ENCODE measurements around the gene AURKB.
A peak's percentile ranks its signal among the peaks of the same experiment; 100 is the strongest.

Gene AURKB

DNA sequence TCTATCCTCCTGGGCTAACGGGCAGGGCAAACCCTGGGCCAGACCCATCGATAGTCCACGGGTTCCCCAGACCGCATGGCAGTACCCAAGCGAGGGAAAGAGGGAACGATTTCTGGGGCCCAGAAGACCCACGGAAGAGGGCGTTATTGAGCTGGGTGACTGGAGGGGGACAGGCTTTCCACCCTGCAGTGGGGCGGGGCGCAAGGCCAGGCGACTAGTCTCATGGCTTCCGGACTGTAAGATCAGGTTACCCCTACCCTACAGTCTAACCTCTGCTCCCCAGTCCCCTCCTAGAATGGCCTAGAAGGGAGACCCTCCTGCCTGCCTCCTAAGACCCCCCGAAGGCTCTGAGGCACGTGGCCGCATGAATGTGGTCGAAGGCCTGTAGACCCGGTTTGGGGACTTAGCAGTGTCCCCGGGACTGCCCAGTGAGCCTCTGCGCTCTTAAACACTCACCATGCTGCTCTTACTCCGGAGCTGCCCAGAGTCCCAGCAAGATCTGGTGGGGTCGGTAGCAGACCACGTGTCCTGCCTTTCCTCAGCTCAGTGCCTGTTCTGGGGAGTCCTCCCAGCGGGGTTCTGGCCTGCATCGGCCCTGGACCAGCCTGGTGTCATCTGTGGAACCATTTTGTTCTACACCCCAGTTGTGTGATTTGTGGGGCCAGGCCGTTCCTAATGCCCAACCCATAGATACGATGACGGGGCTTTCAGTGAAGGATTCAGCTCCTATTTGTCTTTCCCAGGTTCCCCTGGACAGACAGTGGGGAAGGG, 13.2 kb upstream of the AURKB start:
- TF ChIP-seq POLR2AphosphoS5 (IDR thresholded peaks at IDR 0.05; ENCODE audit: low read depth, low read length) (no peak), FOXP2 (optimal IDR thresholded peaks at IDR 0.05; ENCODE audit: borderline replicate concordance, extremely low read depth, extremely low read length, insufficient read depth) (no peak), TAF1 (IDR thresholded peaks at IDR 0.05; ENCODE audit: borderline replicate concordance, insufficient read depth, low read length) (no peak), SIN3A (IDR thresholded peaks at IDR 0.05; ENCODE audit: borderline replicate concordance, insufficient read depth, low read length) (0 out of 2 replicates have a peak, but pooled peaks have one; percentile 19)
- TF ChIP-seq, protein P1, sequence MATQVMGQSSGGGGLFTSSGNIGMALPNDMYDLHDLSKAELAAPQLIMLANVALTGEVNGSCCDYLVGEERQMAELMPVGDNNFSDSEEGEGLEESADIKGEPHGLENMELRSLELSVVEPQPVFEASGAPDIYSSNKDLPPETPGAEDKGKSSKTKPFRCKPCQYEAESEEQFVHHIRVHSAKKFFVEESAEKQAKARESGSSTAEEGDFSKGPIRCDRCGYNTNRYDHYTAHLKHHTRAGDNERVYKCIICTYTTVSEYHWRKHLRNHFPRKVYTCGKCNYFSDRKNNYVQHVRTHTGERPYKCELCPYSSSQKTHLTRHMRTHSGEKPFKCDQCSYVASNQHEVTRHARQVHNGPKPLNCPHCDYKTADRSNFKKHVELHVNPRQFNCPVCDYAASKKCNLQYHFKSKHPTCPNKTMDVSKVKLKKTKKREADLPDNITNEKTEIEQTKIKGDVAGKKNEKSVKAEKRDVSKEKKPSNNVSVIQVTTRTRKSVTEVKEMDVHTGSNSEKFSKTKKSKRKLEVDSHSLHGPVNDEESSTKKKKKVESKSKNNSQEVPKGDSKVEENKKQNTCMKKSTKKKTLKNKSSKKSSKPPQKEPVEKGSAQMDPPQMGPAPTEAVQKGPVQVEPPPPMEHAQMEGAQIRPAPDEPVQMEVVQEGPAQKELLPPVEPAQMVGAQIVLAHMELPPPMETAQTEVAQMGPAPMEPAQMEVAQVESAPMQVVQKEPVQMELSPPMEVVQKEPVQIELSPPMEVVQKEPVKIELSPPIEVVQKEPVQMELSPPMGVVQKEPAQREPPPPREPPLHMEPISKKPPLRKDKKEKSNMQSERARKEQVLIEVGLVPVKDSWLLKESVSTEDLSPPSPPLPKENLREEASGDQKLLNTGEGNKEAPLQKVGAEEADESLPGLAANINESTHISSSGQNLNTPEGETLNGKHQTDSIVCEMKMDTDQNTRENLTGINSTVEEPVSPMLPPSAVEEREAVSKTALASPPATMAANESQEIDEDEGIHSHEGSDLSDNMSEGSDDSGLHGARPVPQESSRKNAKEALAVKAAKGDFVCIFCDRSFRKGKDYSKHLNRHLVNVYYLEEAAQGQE (IDR thresholded peaks at IDR 0.05; ENCODE audit: insufficient read depth in 1 of 2, low read depth in 2 of 2, low read length in 2 of 2): no peak

- TF ChIP-seq SIN3A (IDR thresholded peaks at IDR 0.05; ENCODE audit: borderline replicate concordance, insufficient read depth, low read length) (no peak; the same call in 1 of the 2 replicates), POLR2AphosphoS5 (IDR thresholded peaks at IDR 0.05; ENCODE audit: low read depth, low read length) (peak; percentile 90), TAF1 (IDR thresholded peaks at IDR 0.05; ENCODE audit: borderline replicate concordance, insufficient read depth, low read length) (peak; percentile 72), FOXP2 (optimal IDR thresholded peaks at IDR 0.05; ENCODE audit: borderline replicate concordance, extremely low read depth, extremely low read length, insufficient read depth) (peak; percentile 82)
- TF ChIP-seq, protein P1 (IDR thresholded peaks at IDR 0.05; ENCODE audit: insufficient read depth in 1 of 2, low read depth in 2 of 2, low read length in 2 of 2): peak in 1 of 2 experiments; percentile 45; a peak in 1 of 4 replicates
These were observed 12.4 kb upstream of the AURKB start for GRCh38 chr17:8222630-8223355.

GRCh38 chr17:8222380-8222629, 11.9 kb upstream of the AURKB start:
- TF ChIP-seq TAF1 (IDR thresholded peaks at IDR 0.05; ENCODE audit: borderline replicate concordance, insufficient read depth, low read length) (no peak), POLR2AphosphoS5 (IDR thresholded peaks at IDR 0.05; ENCODE audit: low read depth, low read length) (no peak), FOXP2 (optimal IDR thresholded peaks at IDR 0.05; ENCODE audit: borderline replicate concordance, extremely low read depth, extremely low read length, insufficient read depth) (no peak), SIN3A (IDR thresholded peaks at IDR 0.05; ENCODE audit: borderline replicate concordance, insufficient read depth, low read length) (no peak)
- TF ChIP-seq, protein P1 (IDR thresholded peaks at IDR 0.05; ENCODE audit: insufficient read depth in 1 of 2, low read depth in 2 of 2, low read length in 2 of 2): no peak

DNA sequence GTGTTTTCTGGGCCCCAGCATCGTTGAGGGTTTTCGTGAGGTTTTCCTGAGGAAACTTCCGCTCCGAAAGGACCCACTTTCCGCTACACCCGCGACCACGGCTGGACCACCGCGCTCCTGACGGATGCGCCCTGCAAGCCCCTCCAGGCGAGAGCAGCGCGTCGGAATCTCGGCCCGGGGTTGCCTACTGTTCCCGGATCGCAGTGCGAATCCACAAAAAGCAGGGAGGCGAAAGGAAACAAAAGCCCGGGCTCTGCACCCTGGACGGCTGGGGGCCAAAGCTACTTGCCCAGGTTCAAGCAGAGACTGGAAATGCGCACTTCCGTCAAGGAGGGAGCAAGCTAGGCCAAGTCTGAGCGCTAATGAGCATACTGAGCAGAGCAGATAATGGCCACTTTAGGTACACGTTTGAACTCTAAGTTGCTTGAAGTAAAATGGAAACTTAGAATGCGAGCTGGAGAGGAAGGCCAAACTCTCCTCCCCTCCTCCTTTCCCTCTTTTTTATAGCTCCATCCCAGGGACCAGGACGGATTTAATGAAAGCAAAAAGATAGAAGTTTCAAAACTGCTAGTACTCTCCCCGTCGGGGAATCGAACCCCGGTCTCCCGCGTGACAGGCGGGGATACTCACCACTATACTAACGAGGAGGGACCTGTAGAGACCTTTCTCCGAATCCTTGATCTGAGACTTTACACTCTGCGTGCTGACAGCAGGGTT, 11.4 kb upstream of the AURKB start:
- TF ChIP-seq FOXP2 (optimal IDR thresholded peaks at IDR 0.05; ENCODE audit: borderline replicate concordance, extremely low read depth, extremely low read length, insufficient read depth) (no peak), TAF1 (IDR thresholded peaks at IDR 0.05; ENCODE audit: borderline replicate concordance, insufficient read depth, low read length) (peak; percentile 60; the same call in 1 of the 2 replicates), SIN3A (IDR thresholded peaks at IDR 0.05; ENCODE audit: borderline replicate concordance, insufficient read depth, low read length) (no peak), POLR2AphosphoS5 (IDR thresholded peaks at IDR 0.05; ENCODE audit: low read depth, low read length) (0 out of 2 replicates have a peak, but pooled peaks have one; percentile 14)
- TF ChIP-seq, protein P1 (IDR thresholded peaks at IDR 0.05; ENCODE audit: insufficient read depth in 1 of 2, low read depth in 2 of 2, low read length in 2 of 2): peak in 1 of 2 experiments; percentile 18; a peak in 1 of 4 replicates
